Ovary (tissue), 3 donors: ENCODE results near the gene LCT.

ENCODE experiments used
- CTCF ChIP-seq, 3 donors: fragments of 450-650 bp in 2 of 3; fragments of 200-600 bp in 1 of 3; IDR thresholded peaks; one replicate each; pipeline versions ENCODE4 v1.5.1 to v1.8.0; 2016 to 2022; ENCODE audit warnings: antibody characterized with exemption in 3 of 3, mild to moderate bottlenecking in 1 of 3
- EP300 ChIP-seq: sonication (generic); formaldehyde crosslinking; IDR thresholded peaks from one replicate; pipeline ENCODE4 v1.6.1; 2017; ENCODE audit warnings: antibody characterized with exemption
- POLR2A ChIP-seq: fragments of 450-650 bp; IDR thresholded peaks from one replicate; pipeline ENCODE4 v1.6.1; 2017; ENCODE audit warnings: antibody characterized with exemption, mild to moderate bottlenecking, moderate library complexity
- donor health status: DM: no; HTN: no; CAD: no.

GRCh38 chr2:135802350-135802749 is 34.6 kb downstream of the LCT start:
- TF ChIP-seq POLR2A = no peak
- no peak for TF ChIP-seq CTCF (IDR thresholded peaks at IDR 0.05)
- no peak for TF ChIP-seq EP300
